HepG2 (cell line): Measurements from ENCODE around the gene PPFIA4. TPM values are rescaled to one million over a fixed set of nuclear protein-coding genes. Genes with fewer than 3 reads are reported as not detected.

Experiments used
- ATAC-seq: fragments of 200-7000 bp; cut with Tn5 transposase; 3 replicates; pipeline ENCODE4 v1.9.1; 2020; ENCODE audit warnings: mild to moderate bottlenecking, moderate library complexity
- BruUV-seq: library from RNA; stranded (reverse); fragments of 400-500 nt; replicated peaks from 2 replicates; lab custom pipeline; 2021; lab: Mats Ljungman, UMichigan
- CTCF ChIA-PET: fragments of 300-600 bp; formaldehyde crosslinking; extraction: SDS; loops from one replicate; lab custom pipeline; 2021; ENCODE audit warnings: low total read pairs, inconsistent platforms, low intra/inter-chr PET ratio; lab: Yijun Ruan, JAX
- POLR2A ChIA-PET: fragments of 350-600 bp; sonication (Branson Sonifier 250); formaldehyde crosslinking; loops from one replicate; lab custom pipeline; 2020; ENCODE audit warnings: antibody characterized with exemption, inconsistent platforms; lab: Yijun Ruan, JAX
- DNase-seq: peaks from one replicate; pipeline ENCODE4 v3.0.0-alpha.2; 2015; ENCODE audit warnings: low spot score
- FAIRE-seq: peaks from 3 replicates; lab custom pipeline; 2011; peaks lifted over from hg19 to GRCh38; lab: Jason Lieb, UNC
- H2AFZ ChIP-seq: one replicate; pipeline ENCODE4 v1.6.1; 2011; ENCODE audit warnings: low read length, inconsistent platforms
- H3K27ac ChIP-seq: fragments of 300-600 bp; 3 replicates; pipeline ENCODE4 v1.8.0; 2011; ENCODE audit warnings: mixed run types, mild to moderate bottlenecking, mixed read lengths, low read length, inconsistent platforms; ENCODE audit not compliant: insufficient read depth; ENCODE audit errors: extremely low read length
- H3K27me3 ChIP-seq, 2 experiments: fragments of 200-600 bp in 1 of 2; 2 replicates in 1 of 2; 3 replicates in 1 of 2; pipeline versions ENCODE4 v1.6.0 to v1.8.0; 2011; ENCODE audit warnings: low read length in 2 of 2, mild to moderate bottlenecking in 2 of 2, moderate library complexity in 2 of 2, inconsistent platforms in 1 of 2; ENCODE audit not compliant: insufficient read depth in 2 of 2, control insufficient read depth in 1 of 2
- H3K36me3 ChIP-seq, 2 experiments: fragments of 200-600 bp in 1 of 2; replicated peaks in 1 of 2; 2 replicates in 1 of 2; 3 replicates in 1 of 2; pipeline versions ENCODE4 v1.5.1 to v1.8.0; 2011; ENCODE audit warnings: low read length in 2 of 2, inconsistent platforms in 1 of 2; ENCODE audit not compliant: insufficient read depth in 2 of 2, control insufficient read depth in 1 of 2
- H3K4me1 ChIP-seq: 2 replicates; pipeline ENCODE4 v1.5.1; 2012; ENCODE audit warnings: low read length, inconsistent platforms; ENCODE audit not compliant: insufficient read depth
- H3K4me2 ChIP-seq: 2 replicates; pipeline ENCODE4 v1.6.0; 2011; ENCODE audit warnings: low read depth, low read length, inconsistent platforms
- H3K4me3 ChIP-seq, 3 experiments: fragments of 200-600 bp in 1 of 3; sonication (generic), shearing (Covaris generic) in 1 of 3; replicated peaks in 1 of 3; 2 replicates each; pipeline ENCODE4 v1.5.1; 2011 to 2016; ENCODE audit warnings: low read length in 3 of 3, inconsistent platforms in 2 of 3, low read depth in 2 of 3, mild to moderate bottlenecking in 2 of 3, control low read depth in 1 of 3, mixed read lengths in 1 of 3; ENCODE audit not compliant: insufficient read depth in 1 of 3
- H3K79me2 ChIP-seq: one replicate; pipeline ENCODE4 v1.6.1; 2011; ENCODE audit warnings: low read length, inconsistent platforms; ENCODE audit not compliant: insufficient read depth
- H3K9ac ChIP-seq: 2 replicates; pipeline ENCODE4 v1.6.0; 2011; ENCODE audit warnings: mild to moderate bottlenecking, low read depth, low read length, inconsistent platforms; ENCODE audit not compliant: insufficient read depth
- H3K9me3 ChIP-seq: 2 replicates; pipeline ENCODE4 v1.5.1; 2012; ENCODE audit warnings: mild to moderate bottlenecking, low read length
- H4K20me1 ChIP-seq: 2 replicates; pipeline ENCODE4 v1.6.0; 2011; ENCODE audit warnings: inconsistent platforms, mild to moderate bottlenecking, low read length, moderate library complexity; ENCODE audit not compliant: insufficient read depth
- ARID4A ChIP-seq: sonication (generic); formaldehyde crosslinking; IDR thresholded peaks from 2 replicates; pipeline ENCODE4 v1.5.0; 2020; ENCODE audit warnings: mild to moderate bottlenecking, missing genetic modification reagents, borderline replicate concordance
- FOXA1 ChIP-seq, 2 experiments: fragments of 450-650 bp in 1 of 2; sonication (generic) in 1 of 2; formaldehyde crosslinking in 1 of 2; IDR thresholded peaks; 2 replicates each; pipeline versions ENCODE4 v1.4.0 to v1.6.1; 2016 to 2020; ENCODE audit warnings: missing genetic modification reagents in 1 of 2
- FOXK1 ChIP-seq: sonication (generic); formaldehyde crosslinking; IDR thresholded peaks from 2 replicates; pipeline ENCODE4 v1.4.0; 2020; ENCODE audit warnings: low read depth, missing genetic modification reagents, borderline replicate concordance
- FOXO1 ChIP-seq: sonication (generic); formaldehyde crosslinking; IDR thresholded peaks from 2 replicates; pipeline ENCODE4 v1.4.0; 2020; ENCODE audit warnings: missing genetic modification reagents
- HNRNPK ChIP-seq: fragments of 200-400 bp; formaldehyde crosslinking; IDR thresholded peaks from 2 replicates; pipeline ENCODE4 v1.6.1; 2018; ENCODE audit warnings: low read length, low read depth, moderate library complexity, mild to moderate bottlenecking; ENCODE audit not compliant: poor library complexity, severe bottlenecking
- LRRFIP1 ChIP-seq: sonication (generic); formaldehyde crosslinking; conservative IDR thresholded peaks from 2 replicates; pipeline ENCODE4 v1.4.0; 2020; ENCODE audit warnings: missing genetic modification reagents
- MLXIP ChIP-seq: sonication (generic); formaldehyde crosslinking; IDR thresholded peaks from 2 replicates; pipeline ENCODE4 v1.9.0; 2021; ENCODE audit warnings: missing genetic modification reagents, borderline replicate concordance
- SP2 ChIP-seq: sonication (generic); formaldehyde crosslinking; IDR thresholded peaks from 2 replicates; pipeline ENCODE4 v1.5.1; 2020; ENCODE audit warnings: mild to moderate bottlenecking, missing genetic modification reagents
- U2AF1 ChIP-seq: fragments of 200-400 bp; formaldehyde crosslinking; optimal IDR thresholded peaks from 2 replicates; pipeline ENCODE3; 2017; ENCODE audit warnings: mild to moderate bottlenecking, low read depth, low read length
- ZNF367 ChIP-seq: sonication (generic); formaldehyde crosslinking; IDR thresholded peaks from 2 replicates; pipeline ENCODE4 v1.4.0; 2020; ENCODE audit warnings: missing genetic modification reagents, borderline replicate concordance
- ZSCAN31 ChIP-seq: sonication (generic); formaldehyde crosslinking; IDR thresholded peaks from 2 replicates; pipeline ENCODE4 v1.5.0; 2020; ENCODE audit warnings: low read depth, mild to moderate bottlenecking, missing genetic modification reagents
- WGBS: methylation state at CpG from one replicate; pipeline ENCODE4 v1.1.6; 2017; ENCODE audit warnings: low lambda C conversion rate; 5-methylcytosine and 5-hydroxymethylcytosine counted together
- in situ Hi-C: cut with HindIII; loops from 2 replicates; pipeline ENCODE4 v1.10.0; 2017; ENCODE audit warnings: low pct_unique_long_range_greater_than_20kb; ENCODE audit not compliant: extremely low pct_ligation_motif_present
- intact Hi-C: fragments of 100-400 bp; cut with micrococcal nuclease; formaldehyde crosslinking; loops from one replicate; pipeline ENCODE4 v1.10.0; 2022; ENCODE audit not compliant: unreplicated experiment
- polyA plus RNA-seq, 8 experiments: library from polyadenylated mRNA; depleted of rRNA in 3 of 8; stranded (reverse) in 7 of 8; unstranded in 1 of 8; fragments of >200 nt; fragmentation: Illumina TruSeq in 4 of 8; extraction: Trizol in 4 of 8; gene quantifications; 2 replicates each; pipeline versions ENCODE4 v1.2.1 to v1.2.3, GENCODE V29; 2011 to 2016; ENCODE audit warnings: low read depth in 4 of 8, missing spikeins in 1 of 8, mixed read lengths in 1 of 8; ENCODE audit not compliant: insufficient read depth in 1 of 8
- total RNA-seq, 5 experiments: library from RNA; depleted of rRNA; stranded (reverse); fragments of >200 nt; fragmentation: Illumina TruSeq; extraction: Trizol; gene quantifications; 2 replicates each; pipeline ENCODE4 v1.2.3, GENCODE V29; 2016; ENCODE audit warnings: low read depth in 1 of 5

The PPFIA4 gene
- total and polyA plus RNA-seq, 2 of the 13 experiments (the other 11 are each of a cell fraction or from before 2014, with no cell fraction given): 6.4 TPM; not detected in 1

GRCh38 chr1:203056012-203056411 is 29.7 kb downstream of the PPFIA4 start:
- WGBS: 79% methylated on average over 6 of the region's 7 CpGs
- TF ChIP-seq ARID4A (CRISPR knock-in tag) (no peak), SP2 (CRISPR knock-in tag) (no peak), HNRNPK (no peak), FOXA1 (IDR thresholded peaks at IDR 0.05) (no peak), FOXA1 (CRISPR knock-in tag; IDR thresholded peaks at IDR 0.05) (no peak), LRRFIP1 (no peak), ZNF367 (no peak), ZSCAN31 (no peak), FOXO1 (CRISPR knock-in tag) (no peak), FOXK1 (CRISPR knock-in tag) (no peak), MLXIP (CRISPR knock-in tag) (no peak), U2AF1 (no peak)
- TF ChIP-seq, all 625 proteins: peak for 0

More at GRCh38 chr1:203056012-203056411, 29.7 kb downstream of the PPFIA4 start:
- no peaks in the 10 kb centered on the region for H4K20me1 ChIP-seq
- H3K9ac ChIP-seq: no peak overlapping the region
- FAIRE-seq (no peak), DNase-seq (no peak), ATAC-seq (no peak)
- ChIA-PET POLR2A (no interaction called here), CTCF (no interaction called here)
- no peak overlapping the region for H3K4me2 ChIP-seq
- in situ Hi-C loops: no loop called here
- BruUV-seq: no TSS peak
- H3K79me2 ChIP-seq: no peaks in the 10 kb centered on the region
- intact Hi-C loops: no loop called here
- no peak overlapping the region for H3K27ac ChIP-seq
- H3K36me3 ChIP-seq: no peaks in the 10 kb centered on the region
- H3K4me3 ChIP-seq: no peak overlapping the region
- no peaks in the 10 kb centered on the region for H3K9me3 ChIP-seq
- H3K27me3 ChIP-seq: peaks cover 3 to 20% of the 10 kb centered on the region in 2 experiments; a peak in 3 of 5 replicates
- H3K4me1 ChIP-seq: no peaks in the 10 kb centered on the region
- no peak overlapping the region for H2AFZ ChIP-seq
